Epithelial cell of esophagus (primary cell): Measurements from ENCODE around the gene INTS11.
A peak's percentile ranks its signal among the peaks of the same experiment; 100 is the strongest.

Experiments used
- DNase-seq: peaks from one replicate; pipeline ENCODE4 v3.0.0; 2010; ENCODE audit warnings: low read depth
- H3K4me3 ChIP-seq: 2 replicates; pipeline ENCODE4 v1.5.1; 2011; ENCODE audit warnings: mild to moderate bottlenecking, low read length, control low read depth
- TF ChIP-seq, protein P1 (sequence below): IDR thresholded peaks from 2 replicates; pipeline ENCODE4 v1.5.1; 2011; ENCODE audit warnings: low read depth, mild to moderate bottlenecking, low read length, control low read depth, inconsistent platforms; ENCODE audit not compliant: insufficient read depth; ENCODE audit errors: missing control alignments

Gene INTS11

DNA sequence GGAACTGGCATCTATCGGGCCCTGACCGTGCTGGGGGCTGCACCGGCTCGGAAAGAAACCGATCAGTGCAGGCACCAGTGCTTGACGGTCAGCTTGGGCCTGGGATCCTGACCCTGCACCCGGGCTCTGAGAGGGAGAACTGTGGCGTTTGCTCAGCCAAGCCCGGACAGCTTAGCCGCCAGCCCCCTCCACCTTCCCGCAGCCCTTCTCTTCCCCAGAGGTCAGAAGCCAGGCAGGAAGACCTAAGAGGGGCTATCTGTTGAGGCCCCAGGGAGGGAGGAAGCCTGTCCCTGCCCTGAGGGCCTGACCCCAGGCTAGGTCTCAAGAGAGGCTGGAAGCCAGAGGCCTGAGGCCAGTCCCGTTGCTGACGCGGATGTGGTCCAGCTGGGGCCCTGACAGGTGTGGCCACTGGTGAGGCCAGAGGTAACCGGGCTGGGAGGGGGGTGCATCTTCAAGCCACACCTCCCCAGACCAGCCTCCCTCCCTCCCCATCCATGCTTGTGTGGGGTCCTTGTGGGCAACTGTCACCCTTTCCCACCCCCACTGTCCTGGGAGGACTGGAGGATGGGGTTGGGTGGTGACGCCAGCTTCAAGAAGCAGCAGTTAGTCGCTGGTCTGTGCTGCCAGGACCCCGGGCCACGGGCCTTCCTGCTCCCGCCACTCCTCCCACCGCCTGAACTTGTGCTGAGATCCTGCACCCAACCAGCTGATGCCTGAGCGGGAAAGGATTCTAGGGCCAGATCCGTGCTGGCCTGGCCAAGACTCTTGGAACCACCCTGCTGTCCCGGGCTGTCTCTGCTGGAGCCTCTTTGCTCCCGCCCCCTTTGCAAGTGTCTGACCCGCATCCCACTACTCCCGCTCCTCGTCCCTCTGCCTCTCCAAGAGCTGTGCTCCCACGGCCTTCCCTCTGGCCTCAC is 27.3 kb upstream of the INTS11 start:
- no peak for DNase-seq
- TF ChIP-seq, protein P1, sequence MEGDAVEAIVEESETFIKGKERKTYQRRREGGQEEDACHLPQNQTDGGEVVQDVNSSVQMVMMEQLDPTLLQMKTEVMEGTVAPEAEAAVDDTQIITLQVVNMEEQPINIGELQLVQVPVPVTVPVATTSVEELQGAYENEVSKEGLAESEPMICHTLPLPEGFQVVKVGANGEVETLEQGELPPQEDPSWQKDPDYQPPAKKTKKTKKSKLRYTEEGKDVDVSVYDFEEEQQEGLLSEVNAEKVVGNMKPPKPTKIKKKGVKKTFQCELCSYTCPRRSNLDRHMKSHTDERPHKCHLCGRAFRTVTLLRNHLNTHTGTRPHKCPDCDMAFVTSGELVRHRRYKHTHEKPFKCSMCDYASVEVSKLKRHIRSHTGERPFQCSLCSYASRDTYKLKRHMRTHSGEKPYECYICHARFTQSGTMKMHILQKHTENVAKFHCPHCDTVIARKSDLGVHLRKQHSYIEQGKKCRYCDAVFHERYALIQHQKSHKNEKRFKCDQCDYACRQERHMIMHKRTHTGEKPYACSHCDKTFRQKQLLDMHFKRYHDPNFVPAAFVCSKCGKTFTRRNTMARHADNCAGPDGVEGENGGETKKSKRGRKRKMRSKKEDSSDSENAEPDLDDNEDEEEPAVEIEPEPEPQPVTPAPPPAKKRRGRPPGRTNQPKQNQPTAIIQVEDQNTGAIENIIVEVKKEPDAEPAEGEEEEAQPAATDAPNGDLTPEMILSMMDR: no peak
- H3K4me3 ChIP-seq: peak overlapping the region; percentile 21

DNA sequence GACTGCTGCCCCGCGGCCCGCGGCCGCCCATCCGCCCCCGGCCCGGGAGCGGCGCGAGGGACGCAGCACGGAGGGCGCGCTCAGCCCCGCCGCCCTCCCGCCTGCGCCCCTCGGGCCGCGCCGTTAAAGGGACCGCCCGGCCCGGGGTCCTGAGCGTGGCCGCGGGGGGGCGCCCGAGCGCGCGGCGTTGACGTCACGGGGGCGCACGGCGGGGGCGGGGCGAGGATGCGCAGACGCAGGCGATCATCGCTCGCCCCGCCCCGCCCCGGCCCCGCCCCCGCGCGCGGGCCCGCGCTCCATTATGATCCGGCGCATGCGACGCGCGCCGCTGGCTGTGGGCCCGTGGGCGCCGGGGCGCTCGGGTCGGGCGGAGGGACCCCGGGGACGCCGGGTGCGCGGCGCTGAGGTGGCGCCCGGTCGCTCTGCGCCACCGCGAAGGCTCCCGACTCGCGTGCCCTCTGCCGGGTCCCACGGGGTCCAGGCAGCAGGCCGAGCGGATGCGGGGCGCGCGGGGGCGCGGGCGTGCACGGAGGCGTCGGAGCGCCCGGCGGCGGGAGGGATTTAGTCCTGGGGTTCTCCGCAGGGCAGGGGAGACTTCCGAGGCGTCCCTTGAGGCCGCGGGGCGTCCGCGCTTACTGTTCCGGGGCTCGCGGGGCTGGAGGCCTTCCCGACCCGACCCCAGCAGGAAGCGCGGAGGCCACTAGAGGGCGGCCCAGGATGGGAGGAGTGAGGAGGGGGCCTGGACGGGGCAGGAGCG is 25.0 kb upstream of the INTS11 start, which contains the start of gene DVL1:
Gene DVL1 (minus strand): TSS at position 163 of the 757 bp plus-strand sequence. CDS start 353 bp downstream, outside the sequence.
- peak within 1 kb of the TSS; percentile 73 for H3K4me3 ChIP-seq
- TF ChIP-seq, protein P1: peak; percentile 48
- DNase-seq: peak; percentile 58

DNA sequence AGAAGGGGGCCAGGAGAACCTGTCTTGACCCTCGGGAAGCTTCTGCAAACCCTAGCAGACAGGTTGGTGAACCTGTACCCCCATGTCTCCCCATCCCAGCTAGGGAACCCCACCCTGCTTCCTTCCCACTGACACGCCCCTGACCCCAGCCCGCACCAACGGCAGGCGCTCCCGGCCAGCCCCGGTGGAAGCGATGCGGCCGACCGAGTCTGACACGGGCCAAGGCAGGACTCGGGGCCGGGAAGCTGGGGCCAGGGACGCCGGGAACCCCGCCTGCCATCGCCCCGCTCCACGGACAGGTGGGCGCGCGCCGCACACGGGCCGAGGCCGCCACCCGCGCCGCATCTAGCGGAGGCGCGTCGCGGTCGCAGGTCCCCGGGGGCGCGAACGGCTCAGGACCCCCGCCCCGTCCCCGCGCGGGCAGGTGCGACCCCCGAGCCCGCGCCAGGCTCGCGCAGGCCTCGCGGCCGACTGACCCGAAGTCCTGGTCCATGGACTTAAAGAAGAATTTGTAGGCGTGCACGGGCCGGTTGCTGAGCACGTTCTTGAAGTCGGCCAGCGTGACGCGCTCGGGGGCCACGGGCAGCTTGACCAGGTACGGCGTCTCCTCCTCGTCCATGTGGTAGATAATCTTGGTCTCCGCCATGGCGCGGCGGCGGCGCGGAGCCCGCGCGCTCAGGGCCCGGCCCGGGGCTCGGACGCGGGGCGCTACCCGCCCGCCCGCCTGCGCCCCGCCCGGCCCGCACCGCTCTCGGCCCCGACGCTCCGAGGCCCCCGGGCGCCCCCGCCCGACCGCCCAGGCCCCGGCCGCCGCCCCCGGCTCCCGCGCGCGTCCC is 24.2 kb upstream of the INTS11 start:
- peak overlapping the region; percentile 73 for H3K4me3 ChIP-seq
- DNase-seq: peak; percentile 54
- TF ChIP-seq, protein P1: no peak

DNA sequence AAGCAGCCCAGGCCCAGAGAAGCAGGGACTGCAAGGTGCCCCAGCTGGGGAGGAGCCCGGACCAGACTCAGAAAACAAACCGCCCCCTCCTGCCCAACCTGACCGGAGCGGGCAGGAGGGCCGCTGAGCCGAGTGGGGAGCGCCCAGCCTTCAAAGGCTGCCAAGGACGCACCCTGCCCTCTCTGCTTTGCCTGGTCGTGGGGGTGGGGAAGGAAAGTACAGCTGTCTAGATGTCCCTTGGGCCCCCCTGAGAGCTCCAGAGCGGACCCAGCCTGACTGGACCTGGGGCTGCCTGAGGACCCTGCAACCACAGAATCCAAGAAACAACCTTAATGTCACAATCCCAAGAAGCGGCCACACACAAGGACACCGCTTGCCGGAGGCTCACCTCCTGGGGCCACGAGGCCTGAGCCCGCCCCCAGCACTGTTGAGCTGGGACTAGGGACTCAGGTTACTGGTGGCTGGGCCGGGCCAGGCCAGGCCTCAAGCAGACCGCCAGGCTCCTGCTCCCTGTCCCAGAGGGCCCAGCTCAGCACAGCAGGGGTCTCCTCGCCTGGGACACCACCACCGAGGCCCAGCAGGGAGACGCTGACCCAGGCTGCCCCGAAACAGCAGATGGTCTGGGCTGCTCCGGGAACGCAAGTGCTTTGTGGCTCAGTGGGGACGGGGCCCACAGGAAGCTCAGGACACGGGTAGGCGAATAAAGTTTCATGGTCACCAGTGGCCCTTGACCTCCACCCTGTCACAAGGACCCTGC is 23.4 kb upstream of the INTS11 start:
- DNase-seq: peak; percentile 54

DNA sequence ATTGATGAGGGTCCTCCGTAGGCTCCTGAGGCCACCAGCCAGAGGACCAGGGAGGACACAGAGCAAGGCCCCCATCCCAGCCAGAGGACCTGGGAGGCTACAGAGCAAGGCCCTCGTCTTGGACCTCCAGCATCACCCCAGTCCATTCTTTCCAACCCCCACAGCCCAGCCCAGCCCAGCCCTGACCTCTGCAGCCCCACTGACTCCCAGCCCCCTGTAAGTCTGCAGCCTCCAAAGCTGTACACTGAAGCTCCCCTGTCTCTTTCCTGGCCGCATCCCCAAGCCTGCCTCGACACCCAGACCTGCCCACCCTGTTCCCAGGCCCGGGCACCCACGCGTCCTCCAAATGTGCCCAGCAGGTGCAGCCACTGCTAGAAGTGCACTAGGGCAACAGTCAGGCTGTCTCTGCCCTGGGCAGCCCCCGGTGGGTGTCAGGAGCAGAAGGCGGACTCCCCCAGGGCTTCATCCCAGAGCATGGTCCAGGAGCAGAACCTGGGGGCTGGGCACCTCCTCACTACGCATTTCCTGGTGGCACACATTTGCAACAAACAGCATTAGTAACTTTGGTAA is 22.7 kb upstream of the INTS11 start:
- DNase-seq: no peak
- H3K4me3 ChIP-seq: peak overlapping the region; percentile 73
- TF ChIP-seq, protein P1: no peak

More for the DNA sequence above, 23.4 kb upstream of the INTS11 start:
- TF ChIP-seq, protein P1: no peak
- peak overlapping the region; percentile 73 for H3K4me3 ChIP-seq
